Bronchus fibroblast of lung (primary cell): ENCODE results near the gene ZNF548. TPM values are rescaled to one million over a fixed set of nuclear protein-coding genes. Genes with fewer than 3 reads are reported as not detected.

ENCODE experiments used
- total RNA-seq: library from RNA; depleted of rRNA; stranded (reverse); fragments of >200 nt; gene quantifications from 2 replicates; pipeline ENCODE4 v1.2.3, GENCODE V29; 2015

ZNF548 gene
- 7.1 and 9.1 TPM in 2 replicates for total RNA-seq

GRCh38 chr19:57389730-57390598 lies at the start of gene ZNF548:
TSS of gene ZNF548 (plus strand) at chr19:57389854. CDS start at chr19:57390100, 246 bp downstream.

GRCh38 chr19:57350877-57351805 lies 38.5 kb upstream of the ZNF548 start, which contains the start of gene ZNF304:
TSS of gene ZNF304 (plus strand) at chr19:57351271. CDS start at chr19:57351665, 394 bp downstream.

GRCh38 chr19:57362997-57363687 lies 26.5 kb upstream of the ZNF548 start, which contains the start of the genes TRAPPC2B and ZNF547:
TSS of gene TRAPPC2B (plus strand) at chr19:57363551. CDS start at chr19:57364834, 1,283 bp downstream.
TSS of gene ZNF547 (plus strand) at chr19:57363551. CDS start at chr19:57368556, 5,005 bp downstream.

GRCh38 chr19:57410877-57411671 lies 21.4 kb downstream of the ZNF548 start, which contains the start of gene ZNF17:
TSS of gene ZNF17 (plus strand) at chr19:57411161. CDS start at chr19:57413616, 2,455 bp downstream.

GRCh38 chr19:57435062-57435978 lies 45.7 kb downstream of the ZNF548 start, which contains the start of gene ZNF749:
TSS of gene ZNF749 (plus strand) at chr19:57435325. CDS start at chr19:57435579, 254 bp downstream.

Other genes with a start within 250 kb of the ZNF548 start
- gene ZIM3, start 244.7 kb upstream of the ZNF548 start, total RNA-seq, result not detected in 2 replicates
- gene DUXA, start 222.4 kb upstream of the ZNF548 start, total RNA-seq, result not detected in 2 replicates
- gene ZNF264, start 198.4 kb upstream of the ZNF548 start, total RNA-seq, result 8.3 and 9.8 TPM in 2 replicates
- 0.84 and 1.5 TPM in 2 replicates for gene AURKC, start 158.8 kb upstream of the ZNF548 start, total RNA-seq
- 4.5 and 5.2 TPM in 2 replicates for gene ZNF805, start 149.2 kb upstream of the ZNF548 start, total RNA-seq
- gene ZNF460, start 109.4 kb upstream of the ZNF548 start, total RNA-seq, result 10.3 and 13.4 TPM in 2 replicates
- 3.6 and 3.7 TPM in 2 replicates for gene ZNF543, start 69.4 kb upstream of the ZNF548 start, total RNA-seq
- gene ZNF304, start 38.6 kb upstream of the ZNF548 start, total RNA-seq, result 4.9 TPM in 2 replicates
- 15.3 and 16.9 TPM in 2 replicates for gene TRAPPC2B, start 26.3 kb upstream of the ZNF548 start, total RNA-seq
- gene ZNF547, start 26.3 kb upstream of the ZNF548 start, total RNA-seq, result 0.59 and 1.2 TPM in 2 replicates
- 3.4 and 4.7 TPM in 2 replicates for gene ZNF17, start 21.3 kb downstream of the ZNF548 start, total RNA-seq
- gene ZNF749, start 45.5 kb downstream of the ZNF548 start, total RNA-seq, result 9.4 and 12.6 TPM in 2 replicates
- 0.15 TPM in 1 of 2 replicates, not detected in the other for gene VN1R1, start 67.3 kb downstream of the ZNF548 start, total RNA-seq
- 8.2 TPM in 2 replicates for gene ZNF772, start 87.7 kb downstream of the ZNF548 start, total RNA-seq
- gene ZNF419, start 97.9 kb downstream of the ZNF548 start, total RNA-seq, result 7.7 and 15.5 TPM in 2 replicates
- 11.6 and 12.4 TPM in 2 replicates for gene ZNF773, start 110.1 kb downstream of the ZNF548 start, total RNA-seq
- 2.5 and 3.9 TPM in 2 replicates for gene ZNF549, start 137.5 kb downstream of the ZNF548 start, total RNA-seq
- 3.6 and 4.9 TPM in 2 replicates for gene ZNF550, start 170.0 kb downstream of the ZNF548 start, total RNA-seq
- gene ZNF416, start 189.1 kb downstream of the ZNF548 start, total RNA-seq, result 2.7 TPM in 2 replicates
- gene ZIK1, start 194.3 kb downstream of the ZNF548 start, total RNA-seq, result 4.2 and 4.7 TPM in 2 replicates
- gene ZNF530, start 210.0 kb downstream of the ZNF548 start, total RNA-seq, result 5.8 and 9.1 TPM in 2 replicates
- gene ZNF134, start 224.4 kb downstream of the ZNF548 start, total RNA-seq, result 8.4 and 9.1 TPM in 2 replicates
- gene ZNF211, start 243.3 kb downstream of the ZNF548 start, total RNA-seq, result 3.4 and 3.9 TPM in 2 replicates